Astrocyte of the cerebellum (primary cell): ENCODE results near the gene SKIC3.

ENCODE experiments used
- DNase-seq: peaks from one replicate; pipeline ENCODE4 v3.0.0-alpha.2; 2011; ENCODE audit warnings: low read depth
- H3K4me3 ChIP-seq: 2 replicates; pipeline ENCODE4 v1.5.1; 2011; ENCODE audit warnings: mild to moderate bottlenecking, low read depth, low read length, moderate library complexity
- CTCF ChIP-seq: IDR thresholded peaks from 2 replicates; pipeline ENCODE4 v1.5.1; 2012; ENCODE audit warnings: low read length, low read depth, moderate library complexity, mild to moderate bottlenecking; ENCODE audit errors: missing control alignments
- in situ Hi-C: cut with HindIII; loops from 2 replicates; pipeline ENCODE4 v1.10.0; 2017; ENCODE audit warnings: low sequenced_read_pairs

The SKIC3 gene

GRCh38 chr5:95526871-95527270, 27.9 kb downstream of the SKIC3 start:
- in situ Hi-C loops = no loop called here
- no peak overlapping the region for H3K4me3 ChIP-seq
- DNase-seq = peak; percentile 6
- TF ChIP-seq CTCF = no peak

GRCh38 chr5:95524423-95524822, 30.4 kb downstream of the SKIC3 start:
- no peak for TF ChIP-seq CTCF
- in situ Hi-C loops = no loop called here
- DNase-seq = no peak
- H3K4me3 ChIP-seq = no peak overlapping the region

- no peak for TF ChIP-seq CTCF
- no peak for DNase-seq
- H3K4me3 ChIP-seq = no peak overlapping the region
- in situ Hi-C loops = no loop called here
Observed at GRCh38 chr5:95520206-95520605, 34.6 kb downstream of the SKIC3 start.

GRCh38 chr5:95519681-95520080, 35.1 kb downstream of the SKIC3 start:
- no peak for TF ChIP-seq CTCF
- DNase-seq = no peak
- in situ Hi-C loops = no loop called here
- H3K4me3 ChIP-seq = no peak overlapping the region

- in situ Hi-C loops = no loop called here
- no peak overlapping the region for H3K4me3 ChIP-seq
- no peak for TF ChIP-seq CTCF
- no peak for DNase-seq
Observed at GRCh38 chr5:95519151-95519550, 35.6 kb downstream of the SKIC3 start.

- DNase-seq = no peak
- TF ChIP-seq CTCF = no peak
- H3K4me3 ChIP-seq = no peak overlapping the region
- in situ Hi-C loops = no loop called here
Observed at GRCh38 chr5:95518417-95518816, 36.4 kb downstream of the SKIC3 start.

GRCh38 chr5:95511606-95512005, 43.2 kb downstream of the SKIC3 start:
- DNase-seq = no peak
- no peak for TF ChIP-seq CTCF
- no peak overlapping the region for H3K4me3 ChIP-seq
- in situ Hi-C loops = no loop called here
